ENCODE results near the gene COL9A3.

DNA sequence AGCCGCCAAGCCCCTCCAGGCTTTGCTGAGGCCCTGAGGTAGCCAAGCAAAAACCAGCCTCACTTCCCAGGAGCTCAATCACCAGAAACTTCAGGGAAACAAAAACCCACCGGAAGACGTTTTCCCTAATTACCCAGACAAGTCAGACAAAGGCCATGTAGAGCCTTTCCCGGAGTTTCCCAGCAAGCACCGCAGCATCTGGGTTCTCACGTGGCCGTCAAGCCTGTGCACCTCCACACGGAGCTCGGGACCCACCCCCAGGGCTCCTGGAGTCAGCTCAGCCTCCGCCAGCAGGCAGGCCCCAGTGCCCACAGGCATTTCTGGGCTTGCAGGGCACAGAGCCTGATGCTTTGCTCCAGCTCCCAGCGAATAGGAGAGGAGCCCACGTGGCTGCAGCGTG is 30.7 kb upstream of the COL9A3 start:
- TF ChIP-seq, protein P1, sequence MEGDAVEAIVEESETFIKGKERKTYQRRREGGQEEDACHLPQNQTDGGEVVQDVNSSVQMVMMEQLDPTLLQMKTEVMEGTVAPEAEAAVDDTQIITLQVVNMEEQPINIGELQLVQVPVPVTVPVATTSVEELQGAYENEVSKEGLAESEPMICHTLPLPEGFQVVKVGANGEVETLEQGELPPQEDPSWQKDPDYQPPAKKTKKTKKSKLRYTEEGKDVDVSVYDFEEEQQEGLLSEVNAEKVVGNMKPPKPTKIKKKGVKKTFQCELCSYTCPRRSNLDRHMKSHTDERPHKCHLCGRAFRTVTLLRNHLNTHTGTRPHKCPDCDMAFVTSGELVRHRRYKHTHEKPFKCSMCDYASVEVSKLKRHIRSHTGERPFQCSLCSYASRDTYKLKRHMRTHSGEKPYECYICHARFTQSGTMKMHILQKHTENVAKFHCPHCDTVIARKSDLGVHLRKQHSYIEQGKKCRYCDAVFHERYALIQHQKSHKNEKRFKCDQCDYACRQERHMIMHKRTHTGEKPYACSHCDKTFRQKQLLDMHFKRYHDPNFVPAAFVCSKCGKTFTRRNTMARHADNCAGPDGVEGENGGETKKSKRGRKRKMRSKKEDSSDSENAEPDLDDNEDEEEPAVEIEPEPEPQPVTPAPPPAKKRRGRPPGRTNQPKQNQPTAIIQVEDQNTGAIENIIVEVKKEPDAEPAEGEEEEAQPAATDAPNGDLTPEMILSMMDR (conservative IDR thresholded peaks at IDR 0.05; ENCODE audit: low read length): no peak
- TF ChIP-seq EZH2phosphoT487 (IDR thresholded peaks at IDR 0.05; ENCODE audit: borderline replicate concordance): no peak

All from Loucy (cell line).